ENCODE data around the gene BCL2A1.
"Not testable (repeated sequence)": the region's sequence is repeated elsewhere in the genome, so short reads cannot be mapped to it uniquely, and the experiment has no call there.

The BCL2A1 gene

GRCh38 chr15:79965846-79966630 is 5.0 kb downstream of the BCL2A1 start:
- H3K36me3 ChIP-seq (ENCODE audit: low read length): no peaks in the 10 kb centered on the region
- no peaks in the 10 kb centered on the region for H3K79me2 ChIP-seq (ENCODE audit: insufficient read depth, low read length)
- H3K4me2 ChIP-seq (ENCODE audit: low read depth, low read length, poor library complexity, severe bottlenecking): no peak overlapping the region
- H3K27me3 ChIP-seq (ENCODE audit: low read length): no peaks in the 10 kb centered on the region
- H3K9ac ChIP-seq (ENCODE audit: low read length): no peak overlapping the region
- TF ChIP-seq CTCF (IDR thresholded peaks at IDR 0.05; ENCODE audit: insufficient read depth, low read length, poor library complexity, severe bottlenecking) (no peak), EZH2phosphoT487 (conservative IDR thresholded peaks at IDR 0.05; ENCODE audit: low read length) (no peak)
- H3K9me3 ChIP-seq (ENCODE audit: insufficient read depth, low read length): no peaks in the 10 kb centered on the region
- no peaks in the 10 kb centered on the region for H4K20me1 ChIP-seq (ENCODE audit: low read depth, low read length)
- H3K4me3 ChIP-seq (ENCODE audit: insufficient read depth, low read length, poor library complexity, severe bottlenecking): no peak overlapping the region
- no peak overlapping the region for H3K27ac ChIP-seq (ENCODE audit: low read depth, low read length)
- H3K9me2 ChIP-seq (replicated peaks; ENCODE audit: insufficient read depth, low read length): no peaks in the 10 kb centered on the region
- no peak overlapping the region for H2AFZ ChIP-seq (ENCODE audit: low read depth, low read length, severe bottlenecking)
- H3F3A ChIP-seq (ENCODE audit: insufficient read depth): no peaks in the 10 kb centered on the region

- Histone ChIP-seq H3K27me3 (ENCODE audit: low read length) (no peaks in the 10 kb centered on the region), H3K79me2 (ENCODE audit: insufficient read depth, low read length) (no peaks in the 10 kb centered on the region), H3K9ac (ENCODE audit: low read length) (no peak overlapping the region), H3K9me3 (ENCODE audit: insufficient read depth, low read length) (no peaks in the 10 kb centered on the region), H3K9me2 (replicated peaks; ENCODE audit: insufficient read depth, low read length) (no peaks in the 10 kb centered on the region), H4K20me1 (ENCODE audit: low read depth, low read length) (no peaks in the 10 kb centered on the region), H3K4me3 (ENCODE audit: insufficient read depth, low read length, poor library complexity, severe bottlenecking) (no peak overlapping the region), H3K4me2 (ENCODE audit: low read depth, low read length, poor library complexity, severe bottlenecking) (no peak overlapping the region), H3K36me3 (ENCODE audit: low read length) (no peaks in the 10 kb centered on the region), H3F3A (ENCODE audit: insufficient read depth) (no peaks in the 10 kb centered on the region), H2AFZ (ENCODE audit: low read depth, low read length, severe bottlenecking) (no peak overlapping the region), H3K27ac (ENCODE audit: low read depth, low read length) (no peak overlapping the region)
- no peak for TF ChIP-seq CTCF (IDR thresholded peaks at IDR 0.05; ENCODE audit: insufficient read depth, low read length, poor library complexity, severe bottlenecking)
- TF ChIP-seq EZH2phosphoT487 (conservative IDR thresholded peaks at IDR 0.05; ENCODE audit: low read length): no peak
Observed at GRCh38 chr15:79964232-79964805, 6.7 kb downstream of the BCL2A1 start.

- H3K36me3 ChIP-seq (ENCODE audit: low read length); H3K4me3 ChIP-seq (ENCODE audit: insufficient read depth, low read length, poor library complexity, severe bottlenecking); H3K27ac ChIP-seq (ENCODE audit: low read depth, low read length); H3F3A ChIP-seq (ENCODE audit: insufficient read depth); H3K4me2 ChIP-seq (ENCODE audit: low read depth, low read length, poor library complexity, severe bottlenecking); H3K27me3 ChIP-seq (ENCODE audit: low read length); H3K9ac ChIP-seq (ENCODE audit: low read length); H4K20me1 ChIP-seq (ENCODE audit: low read depth, low read length); H3K9me3 ChIP-seq (ENCODE audit: insufficient read depth, low read length); H3K9me2 ChIP-seq (replicated peaks; ENCODE audit: insufficient read depth, low read length); H3K79me2 ChIP-seq (ENCODE audit: insufficient read depth, low read length); H2AFZ ChIP-seq (ENCODE audit: low read depth, low read length, severe bottlenecking): not testable (repeated sequence)
Observed at GRCh38 chr15:79962921-79963320, 8.1 kb downstream of the BCL2A1 start.

GRCh38 chr15:79962178-79962577 is 8.8 kb downstream of the BCL2A1 start:
- Histone ChIP-seq H3K9me3 (ENCODE audit: insufficient read depth, low read length) (no peaks in the 10 kb centered on the region), H3K9me2 (replicated peaks; ENCODE audit: insufficient read depth, low read length) (no peaks in the 10 kb centered on the region), H4K20me1 (ENCODE audit: low read depth, low read length) (no peaks in the 10 kb centered on the region), H3K36me3 (ENCODE audit: low read length) (no peaks in the 10 kb centered on the region), H3K4me3 (ENCODE audit: insufficient read depth, low read length, poor library complexity, severe bottlenecking) (no peak overlapping the region), H3K79me2 (ENCODE audit: insufficient read depth, low read length) (no peaks in the 10 kb centered on the region), H3K9ac (ENCODE audit: low read length) (no peak overlapping the region), H3K4me2 (ENCODE audit: low read depth, low read length, poor library complexity, severe bottlenecking) (no peak overlapping the region), H3K27me3 (ENCODE audit: low read length) (no peaks in the 10 kb centered on the region), H3F3A (ENCODE audit: insufficient read depth) (no peaks in the 10 kb centered on the region), H3K27ac (ENCODE audit: low read depth, low read length) (no peak overlapping the region), H2AFZ (ENCODE audit: low read depth, low read length, severe bottlenecking) (no peak overlapping the region)
- no peak for TF ChIP-seq EZH2phosphoT487 (conservative IDR thresholded peaks at IDR 0.05; ENCODE audit: low read length)
- no peak for TF ChIP-seq CTCF (IDR thresholded peaks at IDR 0.05; ENCODE audit: insufficient read depth, low read length, poor library complexity, severe bottlenecking)

Data from SU-DHL-6 (cell line).